ENCODE results near the gene ZNF783.

DNA sequence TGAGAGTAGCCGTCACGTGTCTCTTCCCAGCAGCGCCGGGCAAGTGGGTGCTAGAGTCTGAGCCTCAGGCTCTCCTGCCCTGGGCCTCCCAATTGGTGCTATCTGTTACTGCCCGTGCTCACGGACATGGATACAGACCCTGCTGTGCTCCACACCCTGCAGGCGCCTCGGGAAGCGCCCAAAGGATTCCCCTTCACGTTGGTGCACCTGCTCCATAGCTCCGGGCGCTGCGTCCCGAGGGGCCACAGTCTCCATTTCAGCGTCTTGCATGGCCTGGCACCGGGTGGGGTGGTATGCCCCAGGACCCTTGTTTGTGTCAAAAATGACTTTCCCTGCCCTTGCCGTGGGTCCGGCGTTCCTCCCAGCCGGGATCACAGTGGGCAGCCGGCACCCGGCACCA is 36.3 kb upstream of the ZNF783 start:
- TF ChIP-seq, protein P1, sequence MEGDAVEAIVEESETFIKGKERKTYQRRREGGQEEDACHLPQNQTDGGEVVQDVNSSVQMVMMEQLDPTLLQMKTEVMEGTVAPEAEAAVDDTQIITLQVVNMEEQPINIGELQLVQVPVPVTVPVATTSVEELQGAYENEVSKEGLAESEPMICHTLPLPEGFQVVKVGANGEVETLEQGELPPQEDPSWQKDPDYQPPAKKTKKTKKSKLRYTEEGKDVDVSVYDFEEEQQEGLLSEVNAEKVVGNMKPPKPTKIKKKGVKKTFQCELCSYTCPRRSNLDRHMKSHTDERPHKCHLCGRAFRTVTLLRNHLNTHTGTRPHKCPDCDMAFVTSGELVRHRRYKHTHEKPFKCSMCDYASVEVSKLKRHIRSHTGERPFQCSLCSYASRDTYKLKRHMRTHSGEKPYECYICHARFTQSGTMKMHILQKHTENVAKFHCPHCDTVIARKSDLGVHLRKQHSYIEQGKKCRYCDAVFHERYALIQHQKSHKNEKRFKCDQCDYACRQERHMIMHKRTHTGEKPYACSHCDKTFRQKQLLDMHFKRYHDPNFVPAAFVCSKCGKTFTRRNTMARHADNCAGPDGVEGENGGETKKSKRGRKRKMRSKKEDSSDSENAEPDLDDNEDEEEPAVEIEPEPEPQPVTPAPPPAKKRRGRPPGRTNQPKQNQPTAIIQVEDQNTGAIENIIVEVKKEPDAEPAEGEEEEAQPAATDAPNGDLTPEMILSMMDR (IDR thresholded peaks at IDR 0.05), result no peak
- TF ChIP-seq POLR2A (IDR thresholded peaks at IDR 0.05) (no peak), POLR2AphosphoS5 (IDR thresholded peaks at IDR 0.05) (no peak), EP300 (IDR thresholded peaks at IDR 0.05) (no peak)

Measured in suprapubic skin (tissue), 4 donors.